NOMO-1 treated with dmso at 0.1 percent for 144 hours (cell line): ENCODE measurements around the gene C2orf68.
"Not testable (repeated sequence)": the region's sequence is repeated elsewhere in the genome, so short reads cannot be mapped to it uniquely, and the experiment has no call there.

Experiments used
- DNase-seq: peaks from one replicate; lab custom pipeline; 2025; ENCODE audit not compliant: unreplicated experiment; lab: John Stamatoyannopoulos, UW

The C2orf68 gene

DNA sequence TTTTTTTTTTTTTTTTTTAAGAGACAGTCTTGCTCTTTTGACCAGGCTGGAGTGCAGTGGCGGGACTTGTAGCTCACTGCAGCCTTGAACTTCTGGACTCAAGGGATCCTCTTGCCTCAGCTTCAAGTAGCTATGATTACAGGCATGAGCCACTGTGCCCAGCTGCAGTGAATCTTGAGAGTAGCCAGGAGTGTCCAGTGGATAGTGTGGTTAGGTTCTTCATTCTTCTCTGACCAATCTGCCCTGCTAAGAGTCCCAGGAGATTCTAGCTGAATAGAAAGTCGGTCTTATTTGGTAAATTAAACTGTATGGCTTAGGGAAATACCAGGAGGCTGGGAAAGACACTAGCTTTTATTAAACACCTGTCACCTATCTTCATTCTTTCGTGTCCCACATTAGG lies 19.4 kb upstream of the C2orf68 start:
- no peak for DNase-seq

DNA sequence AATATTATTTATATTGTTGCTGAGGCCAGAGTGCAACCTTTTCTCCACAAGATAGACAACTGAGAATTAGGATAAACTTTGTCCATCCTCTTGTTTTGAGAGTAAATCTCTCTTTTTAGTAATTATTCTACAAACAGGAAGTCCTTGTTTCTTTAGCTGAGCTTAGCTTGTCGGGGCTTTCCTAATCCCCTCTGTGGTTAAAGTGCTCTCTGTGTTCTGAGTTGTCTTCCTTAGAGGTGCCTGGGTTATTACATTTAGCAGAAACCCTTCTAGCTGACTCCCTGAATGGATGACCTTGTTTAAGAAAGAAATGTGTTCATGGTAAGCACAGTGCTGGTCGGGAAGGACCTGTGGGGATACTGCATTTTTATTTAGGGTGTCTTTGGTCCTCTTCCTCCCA lies 16.8 kb upstream of the C2orf68 start:
- no peak for DNase-seq

DNA sequence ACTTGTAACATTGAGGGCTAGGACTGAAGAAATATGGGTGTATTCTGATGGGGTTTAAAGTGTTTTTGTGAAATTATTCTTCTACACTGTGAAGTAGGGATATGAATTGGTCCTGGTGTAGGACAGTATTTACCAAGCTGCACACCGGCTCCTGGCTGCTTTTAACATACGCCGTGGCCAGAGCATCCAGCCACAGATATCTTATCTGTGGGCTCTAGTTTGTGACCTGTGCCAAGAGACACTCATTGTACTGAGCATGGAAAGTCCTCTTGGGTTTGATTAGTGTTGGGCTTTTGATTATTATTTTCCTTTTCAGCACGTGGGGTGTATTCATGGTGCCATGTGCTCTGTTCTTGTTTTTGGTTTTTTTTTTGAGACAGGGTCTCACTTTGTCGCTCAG lies 12.1 kb upstream of the C2orf68 start:
- DNase-seq = no peak

DNA sequence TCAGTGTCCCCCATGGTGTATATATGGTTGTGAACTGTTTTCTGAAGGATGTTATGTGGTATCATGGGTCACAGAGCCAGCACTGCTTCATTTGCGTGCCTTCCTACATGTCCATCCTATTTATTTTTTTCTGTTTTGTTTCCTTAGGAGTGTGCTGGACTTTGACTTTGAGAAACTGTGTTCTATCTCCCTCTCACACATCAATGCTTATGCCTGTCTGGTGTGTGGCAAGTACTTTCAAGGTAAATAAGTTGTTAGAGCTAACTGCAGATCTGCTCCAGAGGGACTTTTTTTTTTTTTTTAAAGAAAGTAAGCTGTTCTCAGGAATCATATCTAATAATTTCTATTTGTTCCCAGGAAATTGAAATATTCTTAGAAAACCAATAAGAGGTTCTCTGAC lies 9.5 kb upstream of the C2orf68 start:
- no peak for DNase-seq

DNA sequence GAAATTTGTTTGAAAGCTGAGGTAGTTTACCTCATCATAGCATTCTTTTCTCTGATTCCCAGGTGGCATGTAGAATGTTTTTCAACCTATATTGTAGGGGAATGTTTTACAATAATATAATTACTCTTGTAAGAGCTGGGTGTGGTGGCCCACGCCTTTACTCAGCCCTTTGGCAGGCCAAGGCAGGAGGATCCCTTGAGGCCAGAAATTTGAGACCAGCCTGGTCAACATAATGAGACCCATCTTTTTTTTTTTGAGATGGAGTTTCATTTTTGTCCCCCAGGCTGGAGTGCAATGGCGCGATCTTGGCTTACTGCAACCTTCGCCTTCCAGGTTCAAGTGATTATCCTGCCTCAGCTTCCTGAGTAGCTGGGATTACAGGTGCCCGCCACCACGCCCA lies 7.8 kb upstream of the C2orf68 start:
- DNase-seq = no peak

DNA sequence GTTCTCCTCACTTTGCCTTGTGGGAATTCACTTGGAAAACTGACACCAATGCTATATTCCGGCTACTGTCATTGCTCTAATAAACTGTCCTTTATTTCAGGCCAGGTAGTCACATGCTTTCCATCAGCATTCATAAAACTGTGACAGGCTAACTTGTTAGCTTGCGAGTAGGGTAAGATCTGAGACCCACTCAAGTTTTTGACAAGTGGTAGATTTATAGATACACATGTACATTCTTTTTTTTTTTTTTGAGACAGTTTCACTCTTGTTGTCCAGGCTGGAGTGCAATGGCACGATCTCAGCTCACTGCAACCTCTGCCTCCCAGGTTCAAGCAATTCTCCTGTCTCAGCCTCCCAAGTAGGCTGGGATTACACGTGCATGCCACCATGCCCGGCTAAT lies 5.9 kb upstream of the C2orf68 start:
- DNase-seq = not testable (repeated sequence)

DNA sequence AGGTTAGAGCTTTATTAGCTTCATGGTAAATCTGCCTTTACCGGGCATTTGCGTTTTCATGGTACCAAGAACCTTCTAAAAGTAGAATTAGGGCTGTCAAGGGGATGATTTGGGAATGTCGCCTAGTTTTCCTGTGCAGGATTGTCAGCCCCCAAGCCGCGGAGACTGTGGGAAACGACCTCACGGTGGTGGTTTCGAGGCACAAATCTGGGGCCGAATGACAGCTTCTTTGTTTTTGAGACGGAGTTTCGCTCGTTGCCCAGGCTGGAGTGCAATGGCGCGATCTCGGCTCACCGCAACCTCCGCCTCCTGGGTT lies 3.5 kb upstream of the C2orf68 start:
- DNase-seq = no peak

DNA sequence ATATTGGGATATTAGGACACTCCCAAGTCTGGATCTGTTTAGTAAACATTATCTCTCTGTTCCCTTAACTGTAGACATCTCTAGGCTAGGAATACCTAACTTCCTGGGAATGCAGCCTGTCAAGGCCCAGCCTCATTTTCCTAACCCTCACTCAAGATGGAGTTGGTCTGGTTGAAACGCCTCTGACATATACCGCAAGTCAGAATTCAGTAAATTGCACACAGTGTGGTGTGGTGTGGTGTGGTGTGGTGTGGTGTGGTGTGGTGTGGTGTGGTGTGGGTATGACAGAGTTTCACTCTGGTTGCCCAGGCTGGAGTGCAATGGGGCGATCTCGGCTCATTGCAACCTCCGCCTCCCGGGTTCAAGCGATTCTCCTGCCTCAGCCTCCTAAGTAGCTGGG lies 2.9 kb upstream of the C2orf68 start:
- DNase-seq = not testable (repeated sequence)

DNA sequence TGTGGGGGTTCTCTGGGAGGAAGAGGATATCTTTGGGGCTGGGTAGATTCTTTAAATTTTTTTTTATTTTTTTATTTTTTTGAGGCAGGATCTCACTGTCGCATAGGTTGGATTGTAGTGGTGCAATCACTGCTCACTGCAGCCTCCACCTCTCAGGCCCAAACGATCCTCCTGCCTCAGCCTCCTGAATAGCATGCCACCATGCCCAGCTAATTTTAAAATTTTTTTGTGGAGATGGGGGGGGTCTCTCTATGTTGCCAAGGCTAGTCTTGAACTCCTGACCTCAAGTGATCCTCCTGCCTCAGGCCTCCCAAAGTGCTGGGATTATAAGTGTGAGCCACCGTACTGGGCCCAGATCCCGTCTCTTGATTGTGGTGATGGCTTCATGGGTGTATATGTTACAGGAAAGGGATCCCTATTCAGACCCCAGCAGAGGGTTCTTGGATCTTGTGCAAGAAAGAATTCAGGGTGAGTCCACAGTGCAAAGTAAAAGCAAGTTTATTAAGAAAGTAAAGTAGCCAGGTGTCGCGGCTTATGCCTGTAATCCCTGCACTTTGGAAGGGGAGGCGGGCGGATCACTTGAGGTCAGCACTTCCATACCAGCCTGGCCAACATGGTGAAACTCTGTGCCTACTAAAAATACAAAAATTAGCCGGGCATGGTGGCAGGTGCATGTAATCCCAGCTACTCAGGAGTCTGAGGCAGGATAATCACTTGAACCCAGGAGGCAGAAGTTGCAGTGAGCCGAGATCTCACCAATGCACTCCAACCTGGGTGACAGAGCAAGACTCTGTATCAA lies 2.0 kb upstream of the C2orf68 start:
- no peak for DNase-seq

DNA sequence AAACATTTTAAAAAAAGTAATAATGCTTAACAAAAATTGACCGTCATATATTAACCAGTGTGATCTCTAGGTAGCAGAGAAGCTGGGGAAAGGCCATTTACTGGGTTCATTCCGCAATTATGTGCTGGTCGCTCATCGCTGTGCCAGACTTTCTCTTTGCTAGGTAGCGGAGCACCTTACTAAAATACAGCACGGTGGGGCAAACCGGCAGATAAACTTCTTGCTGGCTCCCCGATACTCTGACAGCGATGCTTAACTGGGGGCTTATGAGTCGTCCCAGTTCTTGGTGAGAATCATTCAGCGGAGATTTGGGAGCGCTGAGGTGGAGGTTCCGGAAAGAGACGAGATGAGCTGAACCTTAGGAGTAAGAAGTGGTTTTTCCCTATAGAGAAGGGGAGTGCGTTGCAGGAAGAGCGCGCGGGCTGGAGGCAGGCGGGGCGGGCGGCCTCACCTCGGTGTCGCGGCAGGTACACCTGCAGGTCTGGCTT lies 605 bp downstream of the C2orf68 start:
- no peak for DNase-seq

DNA sequence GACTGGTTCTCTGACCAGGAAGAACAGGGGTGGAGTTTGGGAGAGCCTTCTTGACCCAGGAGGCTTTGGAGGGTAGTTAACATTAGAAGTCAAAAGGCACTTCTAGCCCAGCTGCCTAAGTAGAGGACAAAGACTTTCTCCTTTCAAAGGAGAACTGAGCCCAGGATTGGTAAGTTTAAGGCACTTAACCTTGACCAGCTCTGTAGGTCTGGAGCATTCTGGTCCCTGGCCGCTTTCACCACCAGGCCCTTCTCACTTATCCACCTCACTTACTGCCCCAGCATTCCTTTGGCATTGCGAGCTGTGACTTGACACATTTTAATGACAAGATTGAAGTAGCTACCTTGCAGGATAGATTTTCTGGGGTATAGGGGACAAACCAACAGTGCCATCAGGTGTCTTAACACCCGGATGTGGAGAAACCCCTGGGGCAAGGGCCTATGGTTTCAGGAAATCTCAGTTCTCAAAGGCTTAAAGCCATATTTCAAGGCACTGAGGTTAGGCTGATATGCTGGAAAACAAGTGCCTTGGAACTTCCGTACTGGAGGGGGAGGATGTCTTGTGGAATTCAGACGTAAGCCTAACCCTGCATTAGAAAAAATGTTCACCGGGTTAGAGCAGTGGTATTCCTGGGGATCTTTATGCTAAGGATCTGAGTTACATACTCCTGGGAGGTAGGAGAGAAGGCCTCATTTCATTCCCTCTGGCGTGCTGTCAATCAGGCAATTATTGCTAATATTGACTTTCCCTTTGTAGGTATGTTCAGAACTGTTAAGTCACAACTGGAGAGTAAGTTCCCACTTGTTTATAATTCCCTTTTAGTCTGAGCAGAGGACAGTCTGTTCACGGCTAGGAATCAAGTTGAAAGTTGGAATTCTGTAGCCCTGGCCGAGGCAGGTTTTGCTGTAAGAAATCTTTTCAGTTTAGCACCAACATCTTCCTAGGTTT lies 4.3 kb downstream of the C2orf68 start:
- no peak for DNase-seq

DNA sequence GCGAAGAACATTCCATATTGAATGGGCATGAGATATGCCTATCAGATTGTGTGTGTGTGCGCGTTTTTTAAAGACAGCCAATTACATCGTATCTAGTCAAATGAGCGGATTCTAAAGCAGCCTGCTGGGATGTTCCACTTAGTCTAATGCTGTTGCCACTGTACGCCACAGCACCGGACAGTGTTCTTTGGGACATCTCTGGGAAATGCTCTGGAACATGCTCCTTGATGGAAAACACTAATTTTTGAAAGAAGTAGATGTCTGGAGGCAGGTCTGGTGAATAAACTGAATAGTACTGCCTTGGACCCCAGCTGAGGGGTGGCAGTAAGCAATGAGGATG lies 5.8 kb downstream of the C2orf68 start:
- DNase-seq = no peak

DNA sequence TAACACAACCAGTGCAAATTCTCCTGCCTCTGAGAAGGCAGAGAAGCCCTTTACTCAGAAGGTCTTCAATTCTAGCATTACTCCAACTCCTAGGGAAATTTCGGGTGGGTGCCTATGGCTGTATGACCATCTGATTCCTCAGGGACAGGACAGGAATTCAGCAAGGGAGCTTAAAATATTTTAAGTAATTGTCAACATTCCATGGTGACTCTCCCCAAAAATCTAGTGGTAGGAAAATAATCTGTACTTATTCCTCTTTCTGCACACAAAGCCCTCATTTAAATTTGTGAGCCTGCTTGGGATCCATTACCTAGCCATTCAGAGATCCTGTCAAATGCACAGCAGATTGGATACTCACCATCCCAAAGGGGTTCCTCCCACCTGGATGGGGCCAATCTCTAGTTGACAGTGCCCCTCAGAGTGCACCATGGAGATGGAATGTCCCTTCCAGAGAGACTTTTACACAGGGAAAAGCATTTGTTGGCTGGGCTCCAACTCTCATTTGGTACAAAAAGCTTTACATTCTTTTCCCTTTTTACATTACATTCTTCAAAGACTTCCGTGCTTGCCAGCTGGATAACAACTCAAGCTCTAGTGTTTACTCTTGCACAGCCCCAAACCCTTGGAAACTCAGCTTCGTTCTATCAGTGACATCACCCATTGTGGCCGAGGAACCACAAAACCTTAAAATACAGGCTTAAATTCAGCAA lies 6.3 kb downstream of the C2orf68 start:
- no peak for DNase-seq

DNA sequence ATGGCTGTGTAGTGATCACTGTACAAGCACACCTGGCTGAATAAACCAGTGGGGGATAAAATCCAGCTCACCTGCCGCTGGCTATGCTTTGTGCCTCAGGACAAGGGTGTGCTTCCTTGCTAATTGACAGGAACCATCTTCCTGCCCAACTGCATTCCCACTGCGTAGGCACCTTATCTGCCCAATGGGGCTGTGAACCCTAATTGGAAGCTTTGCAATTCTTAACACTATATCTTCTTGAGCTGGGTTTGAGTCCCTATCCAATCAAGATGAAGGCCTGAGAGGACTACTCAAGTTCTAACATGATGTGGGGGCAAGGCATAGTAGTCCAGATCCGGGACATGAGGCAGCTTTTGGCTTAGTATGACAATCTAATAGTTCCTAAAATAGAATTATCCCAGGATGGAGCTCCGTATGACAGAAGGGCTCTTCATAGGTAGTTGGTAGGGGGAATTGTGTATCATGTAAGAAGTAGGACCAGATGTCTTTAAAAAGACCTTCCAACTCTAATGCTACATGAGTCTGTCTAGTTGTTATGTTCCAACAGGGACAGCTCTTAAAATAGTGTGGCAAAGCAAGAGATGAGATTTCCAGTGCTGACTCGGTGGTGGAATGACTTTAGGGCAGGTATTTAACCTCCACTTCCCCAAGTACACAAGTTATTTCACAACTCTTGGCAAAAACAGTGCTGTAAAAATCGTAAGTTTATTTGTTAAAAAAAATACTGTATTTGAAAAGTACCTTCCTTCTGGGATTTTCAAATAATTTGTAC lies 7.1 kb downstream of the C2orf68 start:
- no peak for DNase-seq

DNA sequence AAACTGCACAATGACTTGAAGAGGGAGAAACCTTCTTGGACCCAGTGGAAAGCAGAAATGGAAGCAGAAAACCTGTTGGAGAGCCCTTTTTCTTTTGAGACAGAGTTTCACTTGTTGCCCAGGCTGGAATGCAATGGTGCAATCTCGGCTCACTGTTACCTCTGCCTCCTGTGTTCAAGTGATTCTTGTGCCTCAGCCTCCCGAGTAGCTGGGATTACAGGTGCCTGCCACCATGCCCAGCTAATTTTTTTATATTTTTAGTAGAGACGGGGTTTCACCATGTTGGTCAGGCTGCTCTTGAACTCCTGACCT lies 7.8 kb downstream of the C2orf68 start:
- not testable (repeated sequence) for DNase-seq

DNA sequence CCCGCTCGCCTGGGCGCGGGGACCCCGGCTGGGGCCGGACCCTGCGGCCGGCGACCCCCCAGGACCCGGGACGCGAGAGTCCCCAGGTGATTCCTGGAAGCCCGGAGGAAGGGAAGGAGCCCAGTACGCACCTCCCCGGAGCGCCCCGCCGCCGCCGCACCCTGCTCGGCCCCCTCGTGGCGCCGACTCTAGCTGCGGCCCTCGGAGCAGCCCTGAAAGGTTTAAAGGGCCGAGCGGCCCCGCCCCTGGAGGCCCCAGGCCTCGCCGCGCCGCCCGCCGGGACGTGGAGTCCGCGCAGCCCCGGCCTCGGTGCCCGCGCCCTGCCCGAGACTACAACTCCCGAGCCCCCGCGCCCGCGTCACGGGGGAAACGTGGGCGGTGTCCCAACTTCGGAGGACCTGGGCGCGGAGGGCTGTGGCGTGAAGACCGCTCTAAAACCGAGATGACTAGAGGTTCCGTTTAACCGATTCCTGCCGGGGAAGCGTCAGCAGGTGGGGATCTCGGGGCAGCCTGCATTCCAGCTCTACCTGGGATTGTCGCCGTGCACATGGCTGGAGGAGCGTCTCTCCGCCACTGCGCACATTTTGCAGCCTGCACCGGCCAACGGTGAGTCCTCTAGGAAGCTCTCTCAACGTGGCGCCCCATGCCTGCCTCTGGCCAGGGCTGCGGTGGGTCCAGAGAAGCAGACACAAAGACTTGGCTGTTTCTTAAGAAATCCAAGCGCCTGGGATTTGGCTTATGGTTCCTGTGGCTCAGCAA lies 9.2 kb downstream of the C2orf68 start, which contains the start of gene TMEM150A:
Gene TMEM150A, minus strand, starts transcription at position 223 of the 759 bp plus-strand sequence. CDS start 750 bp downstream, outside the sequence.
- DNase-seq = peak; percentile 85

DNA sequence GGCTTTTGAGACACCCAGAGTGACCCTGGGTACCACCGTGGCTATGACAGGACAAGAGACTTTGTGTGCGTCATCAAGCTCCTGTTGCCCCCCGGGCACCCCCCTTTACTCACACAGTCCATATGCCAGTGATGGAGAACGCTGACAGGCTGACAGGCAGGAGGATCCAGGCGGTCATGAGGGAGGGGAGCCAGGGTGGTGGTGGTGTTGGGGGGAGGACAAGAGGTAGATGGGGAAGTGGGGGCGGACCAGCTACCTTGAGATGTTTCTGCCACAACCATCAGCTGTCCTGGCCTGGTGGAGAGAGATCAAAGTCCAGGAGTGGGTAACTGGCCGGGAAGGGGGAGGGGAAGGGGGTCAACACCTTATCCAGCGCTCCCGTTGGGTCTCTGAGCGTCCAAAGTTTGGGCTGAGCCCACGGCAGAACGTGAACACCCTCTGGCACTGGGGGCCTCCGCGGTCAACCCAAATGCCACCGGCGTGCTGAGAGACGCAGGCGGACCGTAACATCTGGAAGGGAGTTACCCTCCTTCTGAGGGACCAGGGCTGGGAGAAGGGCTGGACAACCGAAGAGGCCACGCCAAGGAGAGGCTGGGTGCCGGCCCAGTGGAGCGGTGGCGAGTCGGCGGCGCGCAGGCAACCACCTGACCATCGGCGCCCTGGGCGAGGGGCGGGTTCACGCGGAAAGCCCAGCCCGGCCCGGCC lies 9.9 kb downstream of the C2orf68 start:
- DNase-seq = no peak

DNA sequence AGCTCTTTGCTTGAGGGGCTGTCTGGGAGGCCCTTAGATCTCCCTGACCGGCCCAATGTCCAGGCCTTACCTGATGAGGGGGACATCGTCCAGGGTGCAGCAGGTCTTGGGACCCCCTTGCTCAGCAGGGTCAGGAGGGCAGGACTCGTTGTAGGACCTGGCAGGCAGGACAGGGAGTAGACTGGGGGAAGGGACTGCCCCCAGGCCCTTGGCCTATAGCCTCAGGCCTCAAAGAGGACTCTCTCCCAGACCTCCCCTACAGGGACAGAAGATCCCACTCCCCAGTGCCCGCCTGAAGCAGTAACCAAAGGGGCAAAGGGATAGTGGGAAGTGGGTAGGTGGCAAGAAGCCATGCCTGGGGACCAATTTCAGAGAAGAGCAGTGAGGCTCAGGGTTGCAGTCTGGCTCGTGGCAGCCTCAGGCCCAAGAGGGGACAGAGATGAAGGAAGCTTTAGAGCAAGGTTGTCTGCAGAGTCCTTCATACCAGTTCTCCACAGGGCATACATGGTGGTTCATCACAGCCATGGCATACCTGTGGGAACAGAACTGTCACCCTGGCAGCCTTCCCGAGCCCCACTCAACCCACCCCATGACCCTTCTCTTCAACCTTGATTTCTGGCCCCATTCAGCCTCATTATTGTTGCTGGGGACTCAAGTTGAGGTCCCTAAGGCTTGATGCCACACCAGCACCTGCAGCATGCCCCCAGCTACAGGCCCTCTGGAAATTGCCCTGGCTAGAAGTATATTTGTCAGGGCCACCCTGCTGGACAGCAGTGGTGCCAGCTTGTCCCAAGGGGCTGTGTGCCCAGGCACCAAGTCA lies 10.7 kb downstream of the C2orf68 start:
- DNase-seq = no peak

DNA sequence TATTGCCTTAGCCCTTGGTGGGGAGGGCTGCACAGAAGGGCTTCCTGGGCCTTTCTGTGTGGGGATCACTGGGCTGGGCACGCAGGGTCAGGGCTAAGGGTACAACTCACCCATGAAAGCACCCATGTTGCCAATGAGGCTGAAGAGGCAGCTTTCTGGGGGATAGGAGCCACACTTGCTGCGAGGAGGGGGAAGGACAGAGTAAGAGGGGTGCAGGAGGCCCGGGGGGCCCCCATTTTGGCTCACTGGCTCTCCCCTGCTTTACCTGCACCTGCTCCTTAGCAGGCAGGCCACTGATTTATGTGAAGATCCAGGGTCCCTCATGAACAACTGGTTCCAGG lies 11.7 kb downstream of the C2orf68 start:
- DNase-seq = no peak
